ENCODE data around the gene CDK11B.
A peak's percentile ranks its signal among the peaks of the same experiment; 100 is the strongest.
"Not testable (repeated sequence)": the region's sequence is repeated elsewhere in the genome, so short reads cannot be mapped to it uniquely, and the experiment has no call there.

CDK11B gene

GRCh38 chr1:1680912-1681273, 22.1 kb upstream of the CDK11B start:
- DNase-seq, result no peak

GRCh38 chr1:1680031-1680911, 21.5 kb upstream of the CDK11B start:
- no peak for DNase-seq

- peak in 1 of 2 experiments; percentile 20 for DNase-seq
Measured at GRCh38 chr1:1678581-1679380, 20.0 kb upstream of the CDK11B start.

- peak; percentile 62 to 65 for DNase-seq
Measured at GRCh38 chr1:1677718-1678580, 19.1 kb upstream of the CDK11B start.

GRCh38 chr1:1676087-1676486, 17.3 kb upstream of the CDK11B start:
- DNase-seq, result not testable (repeated sequence)

- not testable (repeated sequence) for DNase-seq
Measured at GRCh38 chr1:1675218-1675617, 16.4 kb upstream of the CDK11B start.

- DNase-seq, result not testable (repeated sequence)
Measured at GRCh38 chr1:1674806-1675205, 16.0 kb upstream of the CDK11B start.

GRCh38 chr1:1672181-1672965, 13.6 kb upstream of the CDK11B start:
- no peak for DNase-seq

- DNase-seq, result no peak
Measured at GRCh38 chr1:1671365-1672119, 12.7 kb upstream of the CDK11B start.

- no peak for DNase-seq
Measured at GRCh38 chr1:1670866-1671265, 12.1 kb upstream of the CDK11B start.

- DNase-seq, result no peak
Measured at GRCh38 chr1:1669468-1670440, 10.9 kb upstream of the CDK11B start.

- DNase-seq, result no peak
Measured at GRCh38 chr1:1666526-1666925, 7.7 kb upstream of the CDK11B start.

GRCh38 chr1:1665815-1666251, 7.0 kb upstream of the CDK11B start:
- peak; percentile 65 to 68 for DNase-seq

GRCh38 chr1:1664941-1665814, 6.4 kb upstream of the CDK11B start:
- no peak for DNase-seq

- not testable (repeated sequence) for DNase-seq
Measured at GRCh38 chr1:1664318-1664717, 5.5 kb upstream of the CDK11B start.

- DNase-seq, result not testable (repeated sequence)
Measured at GRCh38 chr1:1662830-1663560, 4.2 kb upstream of the CDK11B start.

- not testable (repeated sequence) for DNase-seq
Measured at GRCh38 chr1:1662392-1662791, 3.6 kb upstream of the CDK11B start.

- not testable (repeated sequence) for DNase-seq
Measured at GRCh38 chr1:1648265-1648664, 10.5 kb downstream of the CDK11B start.
